Suprapubic skin (tissue), 4 donors: ENCODE data around the gene MUC5B. TPM values are rescaled to one million over a fixed set of nuclear protein-coding genes. Genes with fewer than 3 reads are reported as not detected.

Experiments used
- DNase-seq, 2 donors: peaks; one replicate each; pipeline ENCODE4 v3.0.0-alpha.2; 2019; ENCODE audit warnings: low spot score in 2 of 2
- H3K27ac ChIP-seq: fragments of 200-600 bp; sonication (generic); one replicate; pipeline ENCODE4 v1.5.1; 2019
- H3K27me3 ChIP-seq: fragments of 200-600 bp; sonication (generic); one replicate; pipeline ENCODE4 v1.5.1; 2019
- H3K36me3 ChIP-seq: fragments of 200-600 bp; sonication (generic); one replicate; pipeline ENCODE4 v1.5.1; 2019
- H3K4me1 ChIP-seq: fragments of 200-600 bp; sonication (generic); one replicate; pipeline ENCODE4 v1.5.1; 2019
- H3K4me3 ChIP-seq: fragments of 200-600 bp; sonication (generic); one replicate; pipeline ENCODE4 v1.5.1; 2019; ENCODE audit warnings: mild to moderate bottlenecking
- H3K9me3 ChIP-seq: fragments of 200-600 bp; sonication (generic); one replicate; pipeline ENCODE4 v1.5.1; 2019
- EP300 ChIP-seq: sonication (generic); formaldehyde crosslinking; IDR thresholded peaks from one replicate; pipeline ENCODE4 v1.6.1; 2017; ENCODE audit warnings: antibody characterized with exemption
- POLR2A ChIP-seq, 2 donors: fragments of 450-650 bp; IDR thresholded peaks; one replicate each; pipeline ENCODE4 v1.6.1; 2017; ENCODE audit warnings: antibody characterized with exemption in 2 of 2, mild to moderate bottlenecking in 2 of 2, moderate library complexity in 2 of 2
- POLR2AphosphoS5 ChIP-seq, 3 donors: sonication (generic); formaldehyde crosslinking; IDR thresholded peaks; one replicate each; pipeline ENCODE4 v1.6.1; 2017; ENCODE audit warnings: antibody characterized with exemption in 3 of 3
- WGBS: methylation state at CpG from one replicate; pipeline ENCODE4 v1.1.5; 2018; 5-methylcytosine and 5-hydroxymethylcytosine counted together
- total RNA-seq, 4 donors: library from RNA; depleted of rRNA; stranded (reverse); fragments of >200 nt; gene quantifications; one replicate each; pipeline ENCODE4 v1.1.0, GENCODE V29; 2016
- TF ChIP-seq, protein P1 (sequence below), 2 donors: fragments of 200-600 bp in 1 of 2; fragments of 450-650 bp in 1 of 2; sonication (generic) in 1 of 2; IDR thresholded peaks; one replicate each; pipeline ENCODE4 v1.5.1; 2016 to 2019; ENCODE audit warnings: antibody characterized with exemption in 2 of 2, mild to moderate bottlenecking in 1 of 2, moderate library complexity in 1 of 2

MUC5B gene
- total RNA-seq, 4 donors from 2014 or later = 0.08 to 0.34 (median 0.13) TPM

DNA sequence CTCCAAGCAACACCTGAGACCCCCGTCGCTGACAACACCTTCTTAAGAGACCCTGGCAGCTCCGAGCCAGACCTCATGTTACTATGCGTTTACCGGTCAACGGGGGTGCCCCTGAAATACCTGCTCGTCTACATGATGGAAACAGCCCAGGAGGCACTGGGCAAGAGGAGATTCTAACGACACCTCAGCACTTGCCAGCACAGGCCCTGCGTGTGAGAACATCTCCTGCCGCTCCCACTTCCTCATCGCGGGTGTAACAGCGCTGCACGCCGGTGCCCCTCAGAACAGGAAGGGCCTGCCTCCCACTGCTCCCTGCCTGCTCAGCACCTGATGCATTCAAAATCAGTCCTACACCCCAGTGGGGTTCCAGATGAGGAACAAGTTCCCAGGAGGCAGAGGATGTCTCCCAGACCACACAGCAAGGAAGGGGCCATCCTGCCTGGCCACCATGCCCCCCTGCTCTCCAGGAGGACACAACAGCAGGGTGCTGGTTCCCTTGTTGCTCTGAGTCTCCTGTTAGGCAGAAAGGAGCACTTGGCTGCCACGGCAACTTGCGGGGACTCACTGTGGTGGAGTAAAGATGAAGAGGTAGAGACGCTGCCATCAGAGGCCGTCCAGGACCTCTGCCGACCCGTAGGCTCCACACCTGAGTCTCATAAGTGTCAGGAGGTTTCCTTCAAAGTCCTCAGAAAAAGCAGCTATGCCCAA lies 84.5 kb downstream of the MUC5B start:
- Histone ChIP-seq H3K4me3 (peak overlapping the region; percentile 99), H3K27ac (peak overlapping the region; percentile 98), H3K36me3 (peaks cover 8% of the 10 kb centered on the region), H3K4me1 (peaks cover 72% of the 10 kb centered on the region), H3K27me3 (no peaks in the 10 kb centered on the region), H3K9me3 (no peaks in the 10 kb centered on the region)
- DNase-seq = peak; percentile 77 to 81
- WGBS = 61% methylated on average over 18 of the region's 21 CpGs
- TF ChIP-seq POLR2AphosphoS5 (IDR thresholded peaks at IDR 0.05) (no peak), POLR2A (IDR thresholded peaks at IDR 0.05) (no peak), EP300 (no peak)
- TF ChIP-seq, protein P1, sequence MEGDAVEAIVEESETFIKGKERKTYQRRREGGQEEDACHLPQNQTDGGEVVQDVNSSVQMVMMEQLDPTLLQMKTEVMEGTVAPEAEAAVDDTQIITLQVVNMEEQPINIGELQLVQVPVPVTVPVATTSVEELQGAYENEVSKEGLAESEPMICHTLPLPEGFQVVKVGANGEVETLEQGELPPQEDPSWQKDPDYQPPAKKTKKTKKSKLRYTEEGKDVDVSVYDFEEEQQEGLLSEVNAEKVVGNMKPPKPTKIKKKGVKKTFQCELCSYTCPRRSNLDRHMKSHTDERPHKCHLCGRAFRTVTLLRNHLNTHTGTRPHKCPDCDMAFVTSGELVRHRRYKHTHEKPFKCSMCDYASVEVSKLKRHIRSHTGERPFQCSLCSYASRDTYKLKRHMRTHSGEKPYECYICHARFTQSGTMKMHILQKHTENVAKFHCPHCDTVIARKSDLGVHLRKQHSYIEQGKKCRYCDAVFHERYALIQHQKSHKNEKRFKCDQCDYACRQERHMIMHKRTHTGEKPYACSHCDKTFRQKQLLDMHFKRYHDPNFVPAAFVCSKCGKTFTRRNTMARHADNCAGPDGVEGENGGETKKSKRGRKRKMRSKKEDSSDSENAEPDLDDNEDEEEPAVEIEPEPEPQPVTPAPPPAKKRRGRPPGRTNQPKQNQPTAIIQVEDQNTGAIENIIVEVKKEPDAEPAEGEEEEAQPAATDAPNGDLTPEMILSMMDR (IDR thresholded peaks at IDR 0.05) = no peak

DNA sequence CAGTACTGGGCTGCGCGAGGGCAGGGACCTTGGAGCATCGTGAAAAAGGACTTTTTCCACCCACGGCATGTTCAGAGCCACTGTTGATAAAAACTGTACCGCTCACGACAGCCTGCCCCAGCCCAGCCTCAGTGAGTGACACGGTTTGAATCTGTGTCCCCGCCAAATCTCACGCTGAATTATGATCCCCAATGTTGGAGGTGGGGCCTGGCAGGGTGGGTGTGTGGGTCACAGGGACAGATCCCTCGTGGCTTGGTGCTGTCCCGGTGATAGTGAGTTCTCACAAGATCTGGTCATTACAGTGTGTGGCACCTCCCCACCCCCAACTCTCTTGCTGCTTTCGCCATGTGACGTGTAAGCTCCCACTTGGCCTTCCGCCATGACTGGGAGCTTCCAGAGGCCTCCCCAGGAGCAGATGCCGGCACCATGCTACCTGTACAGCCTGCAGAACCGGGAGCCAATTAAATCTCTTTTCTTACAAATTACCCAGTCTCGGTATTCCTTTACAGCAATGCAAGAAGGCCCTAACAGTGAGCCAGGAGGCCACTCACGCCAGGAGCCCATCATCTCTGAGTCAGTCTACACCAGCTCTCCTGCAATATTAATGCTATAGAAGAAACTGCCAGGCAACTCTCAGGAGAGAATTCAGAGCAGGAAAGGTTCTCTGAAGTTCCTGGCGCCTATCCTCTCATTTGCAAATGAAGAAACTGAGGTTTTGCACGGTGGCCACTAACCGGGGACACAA lies 85.3 kb downstream of the MUC5B start:
- WGBS = 51% methylated on average over 17 of the region's 21 CpGs
- Histone ChIP-seq H3K9me3 (no peaks in the 10 kb centered on the region), H3K4me3 (peak overlapping the region; percentile 99), H3K27me3 (no peaks in the 10 kb centered on the region), H3K4me1 (peaks cover 63% of the 10 kb centered on the region), H3K36me3 (peaks cover 7% of the 10 kb centered on the region), H3K27ac (peak overlapping the region; percentile 98)
- TF ChIP-seq EP300 (no peak), POLR2AphosphoS5 (IDR thresholded peaks at IDR 0.05) (no peak), POLR2A (IDR thresholded peaks at IDR 0.05) (no peak)
- TF ChIP-seq, protein P1 (IDR thresholded peaks at IDR 0.05) = no peak
- DNase-seq = peak in 1 of 2 donors; percentile 71

DNA sequence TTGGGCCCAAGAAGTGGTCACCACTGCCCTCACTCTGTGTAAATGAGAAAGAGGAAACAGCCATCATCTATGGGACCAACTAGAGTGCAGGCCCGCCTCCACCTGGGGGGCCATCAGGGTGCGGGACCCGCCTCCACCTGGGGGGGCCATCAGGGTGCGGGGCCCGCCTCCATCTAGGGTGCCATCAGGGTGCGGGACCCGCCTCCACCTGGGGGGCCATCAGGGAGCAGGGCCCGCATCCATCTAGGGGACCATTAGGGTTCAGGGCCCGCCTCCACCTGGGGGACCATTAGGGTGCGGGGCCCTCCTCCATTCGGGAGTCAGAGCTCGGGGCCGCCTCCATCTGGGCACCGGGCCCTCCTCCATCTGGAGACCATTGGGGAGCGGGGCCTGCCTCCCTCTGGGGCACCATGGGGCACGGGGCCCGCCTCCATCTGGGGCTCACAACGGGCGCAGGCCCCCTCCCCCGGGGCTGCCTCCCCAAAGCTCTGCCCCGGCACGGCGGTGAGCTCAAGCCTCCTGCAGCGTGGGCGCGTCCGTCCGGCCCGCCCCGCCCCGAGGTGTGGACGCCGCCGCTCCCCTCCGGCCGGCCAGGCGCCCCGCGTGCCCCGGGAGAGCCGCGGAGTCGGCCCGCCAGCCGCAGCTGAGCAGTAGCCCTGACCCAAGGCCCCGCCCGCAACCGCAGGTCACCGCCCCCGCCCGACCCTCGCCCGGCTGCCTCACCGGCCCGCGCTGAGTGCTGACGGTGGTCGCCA lies 86.1 kb downstream of the MUC5B start:
- Histone ChIP-seq H3K9me3 (no peaks in the 10 kb centered on the region), H3K36me3 (peaks cover 2% of the 10 kb centered on the region), H3K27ac (peak overlapping the region; percentile 98), H3K4me3 (peak overlapping the region; percentile 99), H3K4me1 (peaks cover 56% of the 10 kb centered on the region), H3K27me3 (no peaks in the 10 kb centered on the region)
- TF ChIP-seq, protein P1 (IDR thresholded peaks at IDR 0.05) = no peak
- no peak for TF ChIP-seq POLR2AphosphoS5 (IDR thresholded peaks at IDR 0.05)
- no peak for TF ChIP-seq EP300
- no peak for TF ChIP-seq POLR2A (IDR thresholded peaks at IDR 0.05)
- DNase-seq = peak; percentile 70 to 80
- 0% methylated on average over 2 of the region's 58 CpGs for WGBS

DNA sequence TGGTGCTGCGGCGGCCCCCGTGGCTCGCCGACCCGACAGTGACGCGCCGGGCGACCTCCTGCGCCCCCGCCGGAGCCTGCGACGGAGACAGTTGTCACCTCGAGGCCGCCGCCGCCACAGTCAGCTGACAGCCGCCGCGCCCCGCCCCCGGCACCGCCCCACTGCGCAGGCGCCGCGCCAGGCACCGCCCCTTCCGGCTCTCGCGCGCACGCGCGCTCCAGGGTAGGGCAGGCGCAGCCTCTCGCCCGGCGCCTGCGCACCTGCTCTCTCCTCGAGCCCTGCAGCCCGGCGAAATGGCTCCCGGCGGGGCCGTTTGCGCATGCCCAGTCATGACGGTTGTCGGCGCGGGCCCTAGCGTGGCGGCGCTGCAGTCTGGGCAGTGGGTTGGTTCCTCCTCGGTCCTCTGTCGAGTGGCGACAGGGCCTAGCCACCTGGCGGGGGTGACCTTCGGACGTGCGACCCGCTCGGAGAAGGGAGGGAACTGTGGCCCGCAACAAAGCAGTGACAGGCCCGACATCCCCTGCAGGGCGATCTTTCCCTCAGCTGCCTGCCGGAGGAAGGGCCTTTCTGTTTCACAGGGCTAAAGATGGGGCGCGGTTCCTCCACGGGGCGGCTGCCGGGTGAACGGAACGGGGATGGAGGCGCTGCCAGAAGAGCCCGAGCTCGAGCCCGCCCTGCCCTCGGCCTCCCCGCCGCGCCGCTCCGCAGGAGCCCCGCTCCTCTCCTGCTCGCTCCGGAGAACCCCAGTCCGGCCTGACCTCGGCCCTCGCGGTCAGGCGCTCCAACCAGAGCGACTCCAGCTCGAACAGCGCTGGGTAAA lies 86.8 kb downstream of the MUC5B start, which contains the start of gene TOLLIP:
TOLLIP (minus strand) TSS at position 135 of the 820 bp plus-strand sequence; CDS start at position 1, 134 bp downstream.
- DNase-seq = peak; percentile 96 to 97
- Histone ChIP-seq H3K27me3 (no peaks in the 10 kb centered on the region), H3K9me3 (no peaks in the 10 kb centered on the region), H3K4me3 (peak within 1 kb of the TSS; percentile 99), H3K27ac (peak within 1 kb of the TSS; percentile 98), H3K36me3 (peaks cover 2% of the 10 kb centered on the region), H3K4me1 (peaks cover 48% of the 10 kb centered on the region)
- WGBS = 6% methylated on average over 15 of the region's 97 CpGs
- TF ChIP-seq EP300 = no peak
- TF ChIP-seq, protein P1 (IDR thresholded peaks at IDR 0.05) = no peak
- peak; percentile 65 to 76 for TF ChIP-seq POLR2A (IDR thresholded peaks at IDR 0.05)
- TF ChIP-seq POLR2AphosphoS5 (IDR thresholded peaks at IDR 0.05) = peak in 2 of 3 donors; percentile 52 to 62
